NCI-H2196 (cell line): ENCODE data around the gene BLVRA.
"Not testable (repeated sequence)": the region's sequence is repeated elsewhere in the genome, so short reads cannot be mapped to it uniquely, and the experiment has no call there.

Experiments used
- DNase-seq: peaks from one replicate; lab custom pipeline; 2025; ENCODE audit not compliant: unreplicated experiment; lab: John Stamatoyannopoulos, UW

Gene BLVRA

DNA sequence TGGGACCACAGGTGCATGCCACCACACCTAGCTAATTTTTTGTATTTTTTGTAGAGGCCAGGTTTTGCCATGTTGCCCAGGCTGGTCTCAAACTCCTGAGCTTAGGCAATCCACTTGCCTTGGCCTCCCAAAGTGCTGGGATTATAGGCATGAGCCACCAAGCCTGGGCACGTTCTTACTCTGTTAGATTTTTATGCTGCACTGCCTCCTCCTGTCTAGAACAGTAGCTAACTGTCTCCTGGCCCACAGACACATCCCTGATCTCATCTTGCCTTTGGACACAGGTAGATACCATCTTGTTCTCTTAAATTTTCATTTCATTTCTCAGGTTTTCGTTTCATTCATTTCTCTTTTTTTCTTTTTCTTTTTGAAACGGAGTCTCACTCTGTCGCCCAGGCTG lies 41.1 kb downstream of the BLVRA start:
- no peak for DNase-seq

DNA sequence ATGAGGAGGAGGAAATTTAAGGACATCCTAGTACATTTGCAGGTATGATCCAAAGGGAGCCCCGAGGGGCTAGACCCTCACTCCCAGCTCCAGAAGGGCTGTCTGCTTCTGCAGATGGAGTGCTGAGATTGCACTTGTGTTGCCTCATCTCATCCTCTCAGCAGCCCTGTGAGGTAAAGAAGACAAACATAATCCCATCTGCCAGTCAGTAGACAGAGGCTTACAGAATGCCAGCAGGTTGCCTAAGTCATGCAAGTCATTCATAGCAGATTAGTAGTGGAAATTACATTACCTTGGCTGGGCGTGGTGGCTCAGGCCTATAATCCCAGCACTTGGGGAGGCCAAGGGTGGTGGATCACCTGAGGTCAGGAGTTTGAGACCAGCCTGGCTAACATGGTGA lies 45.4 kb downstream of the BLVRA start:
- no peak for DNase-seq

DNA sequence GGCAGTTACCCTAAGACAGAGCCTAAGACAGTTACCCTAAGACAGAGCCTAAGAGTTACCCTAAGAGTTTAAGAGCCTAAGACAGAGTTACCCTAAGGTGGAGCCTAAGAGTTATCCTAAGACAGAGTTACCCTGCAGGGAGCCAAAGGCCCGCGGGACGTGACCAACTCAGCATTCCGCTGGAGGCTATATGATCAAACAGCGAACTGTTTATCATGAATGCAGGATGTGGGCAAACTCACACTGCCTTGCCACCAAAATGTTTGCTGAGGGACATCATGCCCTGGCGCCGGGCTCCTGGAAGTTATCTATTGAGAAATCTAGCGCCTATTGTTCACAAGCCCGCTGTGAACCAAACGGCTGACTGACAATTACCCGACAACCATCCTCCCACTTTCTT lies 49.9 kb downstream of the BLVRA start:
- DNase-seq, result no peak

DNA sequence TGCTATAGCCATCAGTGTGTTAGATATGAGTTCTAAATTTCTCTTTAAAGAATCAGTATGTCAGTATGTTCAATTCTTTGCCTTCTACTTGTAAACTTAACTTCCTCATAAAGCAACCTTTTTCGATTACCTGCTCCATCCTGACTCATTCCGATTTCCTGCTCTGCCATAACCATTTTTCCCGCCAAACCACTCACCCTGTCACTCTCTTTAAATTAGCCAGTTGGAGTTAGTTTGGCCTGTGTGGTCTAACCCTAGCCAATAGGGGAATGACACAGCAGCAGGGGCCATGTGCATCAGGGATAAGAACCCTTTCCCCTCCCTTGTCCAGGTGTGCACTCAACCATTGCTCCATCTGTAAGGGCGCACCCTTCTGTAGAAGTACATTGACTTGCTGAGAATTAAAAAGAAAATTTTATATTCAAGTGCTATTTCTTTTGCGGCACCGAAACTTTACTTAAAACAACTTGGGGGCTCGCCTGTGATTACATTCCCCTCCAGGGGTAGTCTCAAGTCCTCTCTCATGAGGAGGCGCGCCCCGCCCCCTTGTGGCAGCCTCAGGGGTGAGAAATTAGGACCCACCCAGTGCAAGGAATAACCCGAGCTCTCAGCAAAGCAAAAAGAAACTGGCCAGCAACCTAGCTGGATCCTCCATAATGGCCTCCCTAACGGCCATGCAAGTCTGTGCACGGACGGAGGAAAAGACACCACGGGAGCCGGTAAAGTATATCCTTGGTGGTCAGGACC lies 51.9 kb downstream of the BLVRA start:
- DNase-seq, result not testable (repeated sequence)

DNA sequence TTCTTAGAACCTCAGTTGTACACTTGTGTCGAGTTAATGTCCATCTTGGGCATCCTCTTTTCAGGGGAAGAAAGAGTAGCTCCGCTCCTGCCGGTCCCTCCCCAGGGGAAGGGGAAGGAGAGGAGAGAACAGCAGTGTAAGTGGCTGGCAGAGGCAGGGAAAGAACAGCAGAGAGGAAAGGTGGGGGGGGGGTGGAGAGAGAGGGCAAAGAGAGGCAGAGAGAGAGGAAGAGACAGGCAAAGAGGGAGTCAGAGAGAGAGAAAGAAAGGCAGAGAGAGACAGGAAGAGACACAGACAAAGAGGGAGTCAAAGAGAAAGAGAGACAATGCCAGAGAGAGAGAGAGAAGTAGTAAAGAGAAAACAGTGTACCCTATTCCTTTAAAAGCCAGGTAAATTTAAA lies 56.9 kb downstream of the BLVRA start:
- DNase-seq, result no peak

DNA sequence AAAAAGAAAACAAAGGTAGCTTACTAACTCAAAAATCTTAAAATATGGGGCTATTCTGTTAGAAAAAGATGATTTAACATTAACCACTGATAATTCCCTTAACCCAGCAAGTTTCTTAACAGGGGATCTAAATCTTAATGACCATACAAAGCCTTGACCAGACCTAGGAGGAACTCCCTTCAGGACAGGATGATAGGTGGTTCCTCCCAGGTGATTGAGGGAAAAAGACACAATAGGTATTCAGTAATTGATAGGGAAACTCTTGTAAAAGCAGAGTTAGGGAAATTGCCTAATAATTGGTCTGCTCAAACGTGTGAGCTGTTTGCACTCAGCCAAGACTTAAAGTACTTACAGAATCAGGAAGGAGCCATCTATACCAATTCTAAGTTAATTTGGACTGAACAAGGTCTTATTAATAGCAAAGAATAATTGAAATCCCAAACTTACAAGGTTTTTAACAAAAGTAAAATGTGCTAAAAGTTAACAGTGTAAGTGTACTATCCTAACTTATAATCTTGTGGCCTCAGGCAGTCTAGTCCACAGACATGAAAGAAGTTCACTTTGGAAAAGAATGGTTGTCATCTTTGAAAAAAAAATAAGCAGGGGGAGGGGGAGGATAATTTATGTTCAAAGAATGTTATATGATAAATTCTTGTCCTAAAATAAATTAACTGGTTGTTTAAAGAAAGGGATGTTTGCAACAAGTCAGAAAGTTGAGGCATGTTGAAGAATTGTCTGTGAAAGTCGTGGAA lies 57.7 kb downstream of the BLVRA start:
- not testable (repeated sequence) for DNase-seq

DNA sequence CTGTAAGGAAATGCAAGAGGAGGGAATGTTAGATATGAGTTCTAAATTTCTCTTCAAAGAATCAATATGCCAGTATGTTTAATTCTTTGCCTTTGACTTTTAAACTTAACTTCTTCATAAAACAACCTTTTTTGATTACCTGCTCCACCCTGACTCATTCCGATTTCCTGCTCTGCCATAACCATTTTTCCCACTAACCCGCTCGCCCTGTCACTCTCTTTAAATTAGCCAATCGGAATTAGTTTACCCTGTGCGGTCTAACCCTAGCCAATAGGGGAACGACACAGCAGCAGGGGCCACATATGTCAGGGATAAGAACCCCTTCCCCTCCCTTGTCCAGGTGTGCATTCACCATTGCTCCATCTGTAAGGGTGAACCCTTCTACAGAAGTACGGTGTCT lies 64.9 kb downstream of the BLVRA start:
- DNase-seq, result not testable (repeated sequence)

DNA sequence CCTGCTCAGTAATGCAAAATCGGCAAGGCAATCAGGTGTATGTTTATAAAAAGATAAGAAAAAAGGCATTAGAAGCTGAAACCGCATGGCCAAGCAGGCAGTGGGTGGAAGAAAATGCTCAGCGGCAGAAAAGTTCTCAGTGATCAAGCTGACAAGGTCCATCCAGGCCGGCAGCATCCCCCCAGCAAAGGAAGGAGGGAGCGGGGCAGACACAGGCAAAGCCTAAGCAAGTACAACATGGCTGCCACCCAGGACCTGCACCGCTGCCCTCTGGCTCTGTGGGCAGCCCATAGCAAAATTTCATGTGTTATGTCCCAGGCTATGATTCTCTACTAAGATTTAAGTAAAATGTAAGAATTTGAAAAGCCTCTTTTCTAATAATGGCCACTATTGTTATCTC lies 65.5 kb downstream of the BLVRA start:
- DNase-seq, result no peak

DNA sequence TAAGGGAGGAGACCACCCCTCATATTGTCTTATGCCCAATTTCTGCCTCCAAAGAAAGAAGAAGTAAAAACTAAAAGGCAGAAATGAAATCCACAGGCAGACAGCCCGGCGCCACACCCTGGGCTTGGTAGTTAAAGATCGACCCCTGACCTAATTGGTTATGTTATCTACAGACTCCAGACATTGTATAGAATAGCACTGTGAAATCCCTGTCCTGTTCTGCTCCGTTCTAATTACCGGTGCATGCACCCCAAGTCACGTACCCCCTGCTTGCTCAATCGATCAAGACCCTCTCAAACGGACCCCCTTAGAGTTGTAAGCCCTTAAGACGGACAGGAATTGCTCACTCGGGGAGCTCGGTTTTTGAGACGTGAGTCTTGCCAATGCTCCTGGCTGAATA lies 66.0 kb downstream of the BLVRA start:
- not testable (repeated sequence) for DNase-seq

DNA sequence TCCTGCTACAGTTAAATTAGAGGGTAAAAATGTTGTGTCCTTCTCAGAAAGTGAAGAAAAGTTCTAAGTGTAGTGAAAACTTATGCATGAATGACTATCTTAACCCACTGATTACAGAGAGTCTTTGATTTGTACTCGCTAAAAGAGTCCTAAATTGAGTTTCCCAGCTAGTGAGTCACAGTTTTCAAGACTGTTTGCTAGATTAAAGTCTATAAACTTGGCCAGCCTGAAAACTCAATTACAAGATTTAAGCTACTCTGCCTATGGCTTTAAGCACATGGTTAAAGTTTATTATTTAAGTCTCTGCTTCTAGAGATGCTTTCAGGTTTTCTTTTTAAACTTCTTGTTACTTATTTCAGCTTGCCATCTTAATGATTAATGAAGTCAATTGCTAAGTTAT lies 66.5 kb downstream of the BLVRA start:
- DNase-seq, result no peak

DNA sequence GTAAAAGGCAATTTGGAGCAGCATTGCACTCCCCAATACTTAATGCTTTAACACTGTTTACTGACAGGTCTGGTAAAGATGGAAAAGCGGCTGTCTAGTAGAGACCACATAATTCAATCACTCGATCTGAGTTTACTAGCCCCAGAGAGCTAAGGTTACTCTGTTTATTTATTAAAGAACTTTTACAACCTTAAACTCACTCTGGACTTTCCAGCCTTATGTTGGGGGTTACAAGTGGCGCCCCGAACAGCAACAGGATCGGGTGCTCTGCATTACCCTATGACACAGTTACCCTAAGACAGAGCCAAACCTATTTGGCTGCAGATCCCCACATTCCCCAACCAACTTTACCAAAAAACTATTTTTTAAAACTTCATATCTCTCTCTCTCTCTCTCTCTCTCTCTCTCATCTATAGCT lies 66.9 kb downstream of the BLVRA start:
- no peak for DNase-seq

DNA sequence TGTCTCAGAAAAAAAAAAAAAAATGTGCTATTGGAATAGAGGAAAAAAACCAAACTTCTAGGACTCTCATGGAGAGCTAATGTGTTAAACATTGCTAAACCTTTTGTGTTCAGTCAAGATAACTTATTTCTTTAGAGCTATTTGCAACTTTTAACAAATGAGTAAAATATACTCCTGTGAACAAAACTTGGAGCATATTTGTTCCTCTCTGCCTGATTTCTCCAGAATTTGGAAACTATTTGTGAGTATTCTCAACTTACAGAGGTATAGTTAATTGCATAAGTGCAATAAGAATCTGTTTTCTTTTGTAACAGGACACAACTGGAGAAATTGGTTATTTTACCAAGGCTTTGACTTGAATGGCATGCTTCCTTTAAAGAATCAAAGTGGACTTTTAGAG lies 72.4 kb downstream of the BLVRA start:
- DNase-seq, result not testable (repeated sequence)

DNA sequence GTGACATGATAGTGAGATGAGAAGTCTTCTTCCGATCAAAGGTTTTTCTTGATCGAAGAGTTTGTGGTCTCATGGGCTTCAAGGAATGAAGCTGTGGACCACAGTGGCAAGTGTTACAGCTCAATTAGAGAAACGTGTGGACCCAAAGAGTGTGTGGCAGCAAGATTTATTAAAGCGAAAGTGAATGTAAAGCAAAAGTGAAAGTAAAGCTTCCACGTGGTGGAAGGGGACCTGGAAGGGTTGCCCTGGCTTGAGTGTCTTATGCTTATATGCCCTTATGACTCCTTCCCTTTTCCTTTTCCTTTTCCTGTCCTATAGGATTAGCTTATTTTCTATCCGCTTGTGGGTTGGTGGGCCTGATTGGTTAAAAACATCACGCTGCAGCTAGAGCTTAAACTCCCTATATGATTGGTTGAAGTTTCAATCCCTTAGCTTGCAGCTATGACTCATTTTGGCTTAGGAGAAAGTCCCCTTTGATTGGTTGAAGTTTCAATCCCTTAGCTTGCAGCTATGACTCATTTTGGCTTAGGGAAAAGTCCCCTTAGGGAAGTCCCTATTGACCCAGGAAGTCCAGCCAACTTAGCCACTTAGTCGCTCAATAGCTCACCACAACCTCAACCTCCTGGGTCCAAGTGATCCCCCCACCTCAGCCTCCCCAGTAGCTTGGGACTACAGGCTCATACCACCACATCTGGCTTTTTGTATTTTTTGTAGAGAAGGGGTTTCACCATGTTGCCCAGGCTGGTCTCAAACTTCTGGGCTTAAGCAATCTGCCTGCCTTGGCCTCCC lies 76.2 kb downstream of the BLVRA start:
- peak; percentile 18 for DNase-seq

DNA sequence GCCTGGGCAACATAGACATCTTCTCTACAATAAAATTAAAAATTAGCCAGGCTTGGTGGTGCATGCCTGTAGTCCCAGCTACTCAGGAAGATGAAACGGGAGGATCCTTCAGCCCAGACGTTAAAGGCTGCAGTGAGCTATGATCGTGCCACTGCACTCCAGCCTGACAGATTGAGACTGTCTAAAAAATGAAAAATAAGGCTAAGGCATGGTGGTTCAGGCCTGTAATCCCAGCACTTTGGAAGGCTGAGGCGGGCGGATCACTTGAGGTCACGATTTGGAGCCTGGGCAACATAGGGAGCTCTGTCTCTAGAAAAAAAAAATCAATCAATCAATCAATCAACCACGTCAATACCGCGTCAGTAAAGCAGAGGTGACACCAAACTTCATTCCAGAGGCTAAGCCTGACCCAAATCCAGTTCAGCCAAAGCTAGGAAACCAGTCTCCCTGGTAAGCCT lies 79.8 kb downstream of the BLVRA start:
- DNase-seq, result no peak

DNA sequence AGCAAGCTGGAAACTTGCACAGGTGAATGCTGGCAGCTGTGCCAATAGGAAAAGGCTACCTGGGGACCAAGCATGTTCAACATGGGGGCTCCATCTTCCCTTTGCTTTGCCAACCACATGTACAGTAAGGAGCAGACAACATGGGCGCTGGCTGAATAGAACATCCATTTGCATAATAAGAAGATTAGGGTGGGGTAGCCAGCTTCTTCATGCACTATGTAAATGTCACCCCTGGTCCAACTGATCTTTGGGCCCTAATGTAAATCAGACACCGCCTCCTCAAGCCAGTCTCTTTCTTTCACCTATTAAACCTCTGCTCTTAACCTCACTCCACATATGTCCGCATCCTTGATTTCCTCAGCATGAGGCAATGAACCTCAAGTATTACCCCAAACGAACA lies 84.8 kb downstream of the BLVRA start:
- DNase-seq, result no peak

DNA sequence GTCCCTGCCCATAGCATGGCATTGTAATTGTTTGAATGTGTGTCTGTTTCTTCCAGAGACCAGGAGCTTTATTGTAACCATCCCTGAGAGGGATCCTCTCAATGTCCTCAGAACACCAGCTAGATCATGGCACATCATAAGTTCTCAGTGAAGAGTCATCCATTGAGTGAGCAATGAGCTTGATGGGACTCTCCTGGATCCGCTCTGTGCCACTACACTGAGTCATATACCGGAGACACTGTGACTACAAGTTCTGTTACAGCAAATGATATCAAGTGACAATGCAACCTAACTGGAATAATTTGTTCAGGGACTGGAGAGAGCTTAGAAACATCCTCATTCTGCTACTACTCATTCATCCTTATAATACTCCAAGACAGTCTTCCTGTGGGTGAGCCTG lies 85.8 kb downstream of the BLVRA start:
- DNase-seq, result no peak

DNA sequence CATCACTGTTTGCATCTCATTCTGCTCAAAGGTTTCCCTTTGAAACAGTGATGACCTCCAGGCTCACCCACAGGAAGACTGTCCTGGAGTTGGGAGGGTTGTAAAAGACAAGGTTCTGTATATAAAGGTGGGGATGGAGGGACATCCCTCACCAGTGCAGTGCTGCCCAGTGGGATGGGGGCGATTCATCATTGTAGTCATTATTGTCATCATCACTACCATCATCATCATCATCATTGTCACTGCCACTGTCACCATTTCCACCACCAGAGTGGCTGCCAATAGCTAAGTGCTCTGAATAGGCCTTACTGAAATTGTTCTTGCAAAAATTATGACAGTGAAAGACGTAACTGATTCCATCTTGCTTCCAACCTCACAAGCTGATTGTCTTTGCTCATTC lies 86.2 kb downstream of the BLVRA start:
- DNase-seq, result no peak

DNA sequence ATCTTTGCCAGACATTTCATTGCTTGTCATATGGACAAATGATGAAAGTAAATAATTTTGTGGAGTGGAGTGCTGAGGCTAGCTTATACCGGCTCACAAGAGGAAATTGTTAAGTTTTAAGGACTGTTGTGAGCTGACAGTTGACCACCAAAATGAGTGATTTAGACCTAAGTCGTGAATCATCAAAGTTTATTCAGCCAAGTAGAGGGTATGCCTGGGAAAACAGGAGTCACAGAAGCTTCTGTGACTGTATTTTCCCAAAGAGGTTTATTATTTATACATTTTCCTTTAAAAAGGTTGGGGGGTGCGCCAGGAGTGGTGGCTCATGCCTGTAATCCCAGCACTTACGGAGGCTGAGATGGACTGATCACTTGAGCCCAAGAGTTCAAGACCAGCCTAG lies 89.0 kb downstream of the BLVRA start:
- DNase-seq, result no peak

DNA sequence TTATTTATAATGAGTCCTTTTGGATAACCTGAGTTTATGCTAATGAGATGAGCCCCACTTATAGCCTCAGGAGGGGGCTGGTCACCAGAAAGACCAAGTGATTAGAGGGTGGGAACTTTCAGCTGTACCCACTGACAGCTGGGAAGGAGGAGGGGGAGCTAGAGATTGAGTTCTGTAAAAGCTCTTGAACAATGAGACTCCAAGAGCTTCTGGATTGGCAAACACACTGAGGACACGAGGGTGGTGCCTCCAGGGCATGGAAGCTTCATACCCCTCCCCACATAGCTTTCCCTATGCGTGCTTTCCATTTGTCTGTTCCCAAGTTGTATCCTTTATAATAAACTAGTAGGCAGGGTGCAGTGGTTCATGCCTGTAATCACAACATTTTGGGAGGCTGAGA lies 90.6 kb downstream of the BLVRA start:
- DNase-seq, result no peak

DNA sequence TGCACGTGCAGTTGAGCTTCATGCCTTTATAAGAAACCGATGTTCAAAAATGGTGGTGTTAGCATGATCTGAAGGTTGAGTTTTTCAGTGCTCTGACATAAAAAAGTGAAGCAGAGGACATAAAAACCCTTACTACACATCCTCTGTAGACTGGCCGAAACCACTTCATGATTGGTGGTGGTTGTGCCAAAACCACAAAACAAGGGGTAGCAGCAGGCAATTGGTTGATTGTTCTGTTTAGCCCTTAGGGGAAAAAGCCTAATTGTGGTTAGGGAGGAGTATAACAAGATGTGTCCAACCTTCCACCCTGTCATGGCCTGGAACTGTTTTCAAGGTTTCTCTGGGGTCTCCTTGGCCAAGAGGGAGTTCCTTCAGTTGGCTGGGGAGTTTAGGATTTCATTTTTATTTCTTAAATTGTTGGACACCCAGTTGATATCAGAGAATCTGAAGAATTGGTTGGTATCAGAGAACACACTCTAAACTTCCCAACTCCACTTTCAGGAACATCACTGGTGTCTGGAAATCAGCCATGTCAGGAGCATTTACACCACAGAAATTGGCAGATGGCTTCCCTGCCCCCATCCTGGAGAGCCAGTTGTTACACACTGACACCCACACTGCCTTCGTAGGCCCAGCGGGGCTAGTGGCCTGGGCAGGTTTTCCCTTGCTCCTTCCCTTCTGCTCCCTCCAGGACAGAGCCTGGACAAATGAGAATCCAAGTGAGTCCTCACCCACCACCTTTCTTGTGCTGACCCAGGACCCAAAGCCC lies 92.1 kb downstream of the BLVRA start:
- DNase-seq, result no peak

DNA sequence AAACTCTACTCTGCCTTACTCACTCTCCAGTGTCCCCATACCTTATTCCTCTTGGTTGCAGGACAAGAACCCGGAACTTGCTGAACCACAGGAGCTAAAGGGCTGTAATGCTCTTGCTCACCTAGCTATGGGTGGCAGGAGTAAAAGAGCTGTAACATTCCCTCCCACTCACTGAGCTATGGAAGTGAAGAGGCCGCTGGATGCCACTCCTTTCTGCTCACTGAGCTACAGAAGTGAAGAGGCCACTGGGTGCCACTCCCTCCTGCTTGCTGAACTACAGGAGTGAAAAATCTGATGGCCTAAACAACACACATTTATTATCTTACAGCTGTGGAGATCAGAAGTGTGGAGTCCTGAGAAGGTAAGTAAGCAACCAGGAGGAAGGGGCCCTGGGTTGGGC lies 93.3 kb downstream of the BLVRA start:
- no peak for DNase-seq
